SK-N-MC (cell line): ENCODE measurements around the gene MERTK.

ENCODE experiments used
- DNase-seq: peaks from one replicate; pipeline ENCODE4 v3.0.0-alpha.2; 2011; ENCODE audit warnings: low read depth, low spot score
- H3K27ac ChIP-seq: fragments of 200-600 bp; sonication (generic); 2 replicates; pipeline ENCODE4 v1.5.1; 2016; ENCODE audit warnings: mixed run types
- H3K36me3 ChIP-seq: fragments of 200-600 bp; sonication (generic); 2 replicates; pipeline ENCODE4 v1.6.1; 2017; ENCODE audit warnings: antibody characterized with exemption, low read length, mixed read lengths; ENCODE audit not compliant: insufficient read depth
- H3K4me3 ChIP-seq: fragments of 200-600 bp; sonication (generic); 2 replicates; pipeline ENCODE4 v1.5.1; 2016
- H3K9ac ChIP-seq: fragments of 200-600 bp; sonication (generic); 2 replicates; pipeline ENCODE4 v1.8.0; 2017; ENCODE audit warnings: mixed run types, mixed read lengths; ENCODE audit not compliant: insufficient read length
- H3K9me3 ChIP-seq: fragments of 200-600 bp; sonication (generic); 2 replicates; pipeline ENCODE4 v1.6.1; 2017; ENCODE audit warnings: low read depth, mild to moderate bottlenecking, antibody characterized with exemption, low read length, moderate library complexity, mixed read lengths
- EZH2 ChIP-seq: fragments of 200-600 bp; sonication (generic); IDR thresholded peaks from one replicate; pipeline ENCODE4 v1.6.1; 2017; ENCODE audit warnings: antibody characterized with exemption
- FOXP2 ChIP-seq: optimal IDR thresholded peaks from 2 replicates; pipeline ENCODE3; 2011; ENCODE audit warnings: mild to moderate bottlenecking, moderate library complexity; ENCODE audit not compliant: insufficient read depth; ENCODE audit errors: extremely low read length, control extremely low read depth
- POLR2AphosphoS5 ChIP-seq: IDR thresholded peaks from 2 replicates; pipeline ENCODE4 v1.6.1; 2012; ENCODE audit warnings: mild to moderate bottlenecking, low read depth, low read length, borderline replicate concordance

The MERTK gene

GRCh38 chr2:112073875-112074274 lies 175.5 kb downstream of the MERTK start:
- DNase-seq = no peak
- no peaks in the 10 kb centered on the region for H3K36me3 ChIP-seq

GRCh38 chr2:112074506-112074905 lies 176.1 kb downstream of the MERTK start:
- Histone ChIP-seq H3K9ac (no peak overlapping the region), H3K4me3 (no peak overlapping the region), H3K9me3 (no peaks in the 10 kb centered on the region), H3K27ac (no peak overlapping the region), H3K36me3 (no peaks in the 10 kb centered on the region)
- TF ChIP-seq FOXP2 (no peak), POLR2AphosphoS5 (no peak), EZH2 (no peak)
- no peak for DNase-seq

More at GRCh38 chr2:112073875-112074274, 175.5 kb downstream of the MERTK start:
- H3K9ac ChIP-seq = no peak overlapping the region
- TF ChIP-seq FOXP2 (no peak), EZH2 (no peak), POLR2AphosphoS5 (no peak)
- H3K27ac ChIP-seq = no peak overlapping the region
- no peak overlapping the region for H3K4me3 ChIP-seq
- no peaks in the 10 kb centered on the region for H3K9me3 ChIP-seq

DNA sequence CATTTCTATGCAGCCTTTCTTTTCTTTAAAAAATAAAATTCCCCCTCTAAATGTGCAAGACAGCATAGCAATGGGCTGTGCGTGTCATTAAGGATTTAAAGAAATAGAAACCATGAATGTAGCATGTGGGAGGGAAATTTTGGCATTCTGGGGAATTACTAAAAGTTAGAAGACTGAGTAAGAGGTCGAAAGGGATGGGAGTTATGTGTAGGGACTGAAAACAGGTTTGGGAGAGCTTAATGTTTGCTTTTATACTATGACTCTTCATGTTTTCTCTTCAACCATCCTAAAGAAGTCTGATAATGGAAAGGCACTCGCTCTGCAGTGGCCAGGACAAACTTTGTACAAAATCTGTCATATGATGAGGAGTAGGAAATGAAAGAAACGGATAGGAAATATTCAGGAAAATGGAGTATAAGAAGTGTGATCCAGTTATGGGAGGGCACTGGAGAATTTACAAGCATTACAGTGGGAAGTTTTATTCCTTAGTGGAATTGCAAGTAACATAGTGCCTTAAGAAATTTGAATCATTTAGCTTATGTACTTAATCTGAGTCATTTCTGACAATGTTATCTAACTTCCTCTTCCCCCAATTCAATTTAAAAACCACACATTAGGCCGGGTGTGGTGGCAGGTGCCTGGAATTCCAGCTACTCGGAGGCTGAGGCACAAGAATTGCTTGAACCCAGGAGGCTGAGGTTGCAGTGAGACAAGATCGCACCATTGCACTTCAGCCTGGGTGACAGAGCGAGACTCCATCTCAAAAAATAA lies 177.3 kb downstream of the MERTK start:
- no peak for DNase-seq
- TF ChIP-seq EZH2 (no peak), FOXP2 (no peak), POLR2AphosphoS5 (no peak)

DNA sequence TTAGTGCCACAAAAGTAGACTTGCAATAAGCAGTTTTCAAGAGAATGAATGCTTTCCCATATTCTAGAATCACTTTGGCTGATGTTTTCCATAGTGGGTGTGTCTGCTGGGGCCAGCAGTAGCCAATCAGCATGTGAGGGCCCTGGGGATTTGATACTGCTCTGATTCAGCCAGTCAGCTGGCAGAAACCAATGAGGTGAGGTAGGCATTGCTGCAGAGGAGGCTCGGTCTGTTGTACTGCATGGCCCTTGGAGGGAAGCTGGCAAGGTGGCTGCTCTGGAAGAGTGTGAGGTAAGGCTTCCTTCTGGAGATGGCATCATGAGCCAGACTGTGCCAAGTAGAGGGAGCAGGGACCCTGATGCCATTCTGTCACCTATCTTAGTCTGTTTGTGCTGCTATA lies 179.4 kb downstream of the MERTK start:
- no peak overlapping the region for H3K4me3 ChIP-seq
- no peak overlapping the region for H3K27ac ChIP-seq
- DNase-seq = no peak
- H3K9ac ChIP-seq = no peak overlapping the region
- TF ChIP-seq FOXP2 = no peak
- TF ChIP-seq POLR2AphosphoS5 = no peak
- TF ChIP-seq EZH2 = no peak
- H3K36me3 ChIP-seq = no peaks in the 10 kb centered on the region
- no peaks in the 10 kb centered on the region for H3K9me3 ChIP-seq

More for the DNA sequence above, 177.3 kb downstream of the MERTK start:
- Histone ChIP-seq H3K27ac (no peak overlapping the region), H3K9me3 (no peaks in the 10 kb centered on the region), H3K36me3 (no peaks in the 10 kb centered on the region), H3K4me3 (no peak overlapping the region), H3K9ac (no peak overlapping the region)
